Small intestine (tissue), 7 donors: Measurements from ENCODE around the gene KDM2B. TPM values are rescaled to one million over a fixed set of nuclear protein-coding genes. Genes with fewer than 3 reads are reported as not detected.

Experiments
- DNase-seq, 2 donors: peaks; one replicate each; pipeline versions ENCODE4 v3.0.0 to v3.0.0-alpha.2; 2013
- FAIRE-seq: peaks from 2 replicates; lab custom pipeline; 2012; peaks lifted over from hg19 to GRCh38; lab: Jason Lieb, UNC
- H3K27ac ChIP-seq, 3 donors: one replicate each; pipeline ENCODE4 v1.5.1; 2013; ENCODE audit warnings: low read length in 2 of 3, mild to moderate bottlenecking in 2 of 3, control low read depth in 1 of 3, inconsistent platforms in 1 of 3, low read depth in 1 of 3, moderate library complexity in 1 of 3
- H3K27me3 ChIP-seq, 3 donors: one replicate each; pipeline ENCODE4 v1.6.1; 2013; ENCODE audit warnings: low read length in 3 of 3, inconsistent platforms in 1 of 3; ENCODE audit not compliant: control insufficient read depth in 3 of 3, insufficient read depth in 3 of 3
- H3K36me3 ChIP-seq, 3 donors: one replicate each; pipeline ENCODE4 v1.6.1; 2013; ENCODE audit warnings: low read length in 3 of 3, inconsistent platforms in 1 of 3, low read depth in 1 of 3, mild to moderate bottlenecking in 1 of 3, moderate library complexity in 1 of 3; ENCODE audit not compliant: control insufficient read depth in 3 of 3, insufficient read depth in 2 of 3
- H3K4me1 ChIP-seq, 3 donors: one replicate each; pipeline ENCODE4 v1.6.1; 2013; ENCODE audit warnings: low read length in 2 of 3, inconsistent platforms in 1 of 3, low read depth in 1 of 3, mild to moderate bottlenecking in 1 of 3, moderate library complexity in 1 of 3; ENCODE audit not compliant: control insufficient read depth in 3 of 3, insufficient read depth in 2 of 3
- H3K4me3 ChIP-seq, 3 donors: one replicate each; pipeline ENCODE4 v1.5.1; 2013; ENCODE audit warnings: low read length in 3 of 3, control low read depth in 1 of 3, inconsistent platforms in 1 of 3, low read depth in 1 of 3, mild to moderate bottlenecking in 1 of 3, moderate library complexity in 1 of 3
- H3K9me3 ChIP-seq, 2 donors: one replicate each; pipeline ENCODE4 v1.6.1; 2013; ENCODE audit warnings: low read depth in 1 of 2, low read length in 1 of 2; ENCODE audit not compliant: control insufficient read depth in 2 of 2, insufficient read depth in 1 of 2
- WGBS, 3 donors: extraction: QIAGEN DNeasy Blood & Tissue Kit; methylation state at CpG; one replicate each; pipeline ENCODE4 v1.1.7; 2013; 5-methylcytosine and 5-hydroxymethylcytosine counted together
- polyA plus RNA-seq, 4 donors: library from polyadenylated mRNA; stranded (reverse) in 3 of 4; unstranded in 1 of 4; fragments of 200-250 nt in 3 of 4; fragments of 120-200 nt in 1 of 4; gene quantifications; one replicate each; pipeline versions ENCODE4 v1.2.1 to v1.2.3, GENCODE V29; 2013
- donor health status: healthy with polysubstance abuse.
- donor health status: control.
- donor health status: control.
- donor health status: Bipolar disorder and iron deficiency.
- donor health status: healthy.

The KDM2B gene
- polyA plus RNA-seq, 4 donors, result 7.6 to 16.0 (median 11.8) TPM

DNA sequence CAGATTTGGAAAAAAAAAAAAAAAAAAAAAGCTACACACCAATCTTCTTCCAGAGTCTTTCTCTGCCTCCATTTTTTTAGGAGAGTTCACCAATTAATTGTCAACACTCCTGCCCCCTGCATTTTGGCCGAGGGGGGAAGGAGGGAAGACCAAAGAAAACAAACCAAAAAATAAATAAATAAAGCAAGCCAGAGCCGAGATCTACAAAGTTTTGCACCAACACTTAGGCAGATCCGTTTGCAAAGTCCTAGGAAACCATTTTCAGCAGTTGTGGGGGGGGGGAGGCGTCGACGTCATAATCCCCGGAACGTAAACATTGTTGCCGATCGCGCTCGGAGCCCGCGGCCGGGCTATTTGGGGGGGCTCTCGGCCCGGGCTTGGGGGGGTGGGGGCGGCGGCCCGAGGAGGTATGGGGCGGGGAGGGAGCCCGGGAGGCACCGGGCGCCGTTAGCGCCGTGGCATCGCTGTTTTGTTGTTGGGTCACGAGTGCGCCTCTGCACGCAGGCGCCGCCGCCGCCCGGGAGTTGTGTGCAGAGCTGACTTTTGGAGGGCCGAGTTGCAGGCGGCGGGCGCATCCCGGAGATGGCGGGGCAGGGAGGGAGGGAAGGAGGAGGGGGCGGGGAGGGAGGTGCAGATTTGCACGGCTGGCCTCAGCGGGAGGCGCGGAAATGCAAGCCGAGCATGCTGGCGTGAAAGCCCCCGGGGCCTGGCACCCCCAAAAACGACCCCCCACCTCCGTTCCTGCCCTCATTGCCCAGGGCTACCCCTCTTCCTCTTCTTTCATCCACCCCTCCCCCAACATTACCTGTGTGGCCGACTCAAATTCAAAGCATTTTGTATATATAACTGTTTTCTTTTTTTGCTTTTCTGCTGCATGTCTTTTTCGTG, 598 bp downstream of the KDM2B start:
- Histone ChIP-seq H3K36me3 (peaks cover 0 to 8% (median 0%) of the 10 kb centered on the region in 3 donors), H3K27me3 (no peaks in the 10 kb centered on the region), H3K27ac (peak overlapping the region; percentile 26 to 85 (median 45)), H3K4me3 (peak overlapping the region; percentile 38 to 70 (median 70)), H3K4me1 (peaks cover 2 to 42% (median 11%) of the 10 kb centered on the region in 3 donors), H3K9me3 (no peaks in the 10 kb centered on the region)
- FAIRE-seq (no peak), DNase-seq (peak; percentile 64 to 85)
- 0 to 1% (median 1%) methylated on average over 45 to 54 of the region's 54 CpGs for WGBS, 3 donors

DNA sequence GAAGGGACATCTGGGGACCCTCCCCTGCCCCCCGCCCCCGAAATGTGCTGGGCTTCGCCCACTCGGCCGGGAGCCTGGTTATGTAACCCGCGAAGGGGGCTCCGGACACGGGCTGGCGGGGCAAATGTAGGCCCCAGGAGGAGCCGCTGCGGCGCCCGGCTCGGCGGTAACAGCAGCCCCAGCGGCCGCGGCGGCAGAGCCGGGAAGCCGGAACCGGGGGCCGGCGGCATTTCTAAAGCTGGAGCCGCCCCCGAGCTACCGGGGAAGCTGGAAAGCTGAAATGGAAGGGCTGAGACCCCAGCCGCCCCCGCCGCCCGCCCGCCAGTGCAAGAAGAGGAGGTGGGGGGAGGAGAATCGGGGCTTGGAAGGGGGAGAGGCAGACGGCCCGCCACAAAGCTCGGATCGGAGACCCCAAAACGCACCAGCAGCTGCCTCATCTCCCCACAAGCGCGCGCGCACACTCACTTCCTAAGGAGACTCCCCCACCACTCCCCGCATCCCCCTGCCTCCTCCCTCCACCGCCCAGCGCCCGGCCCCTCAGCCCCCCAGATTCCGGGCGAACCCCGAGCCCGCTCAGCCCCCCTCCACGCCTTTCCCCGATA, 1.5 kb downstream of the KDM2B start:
- no peaks in the 10 kb centered on the region for H3K9me3 ChIP-seq
- H3K27ac ChIP-seq, result peak overlapping the region; percentile 39 to 73 (median 45)
- H3K36me3 ChIP-seq, result peaks cover 0 to 16% (median 0%) of the 10 kb centered on the region in 3 donors
- peaks cover 2 to 51% (median 12%) of the 10 kb centered on the region in 3 donors for H3K4me1 ChIP-seq
- no peaks in the 10 kb centered on the region for H3K27me3 ChIP-seq
- WGBS, 3 donors, result 0 to 1% (median 0%) methylated on average over 28 to 53 of the region's 53 CpGs
- DNase-seq, result peak in 1 of 2 donors; percentile 57
- no peak for FAIRE-seq
- peak overlapping the region; percentile 63 to 77 (median 70) for H3K4me3 ChIP-seq

DNA sequence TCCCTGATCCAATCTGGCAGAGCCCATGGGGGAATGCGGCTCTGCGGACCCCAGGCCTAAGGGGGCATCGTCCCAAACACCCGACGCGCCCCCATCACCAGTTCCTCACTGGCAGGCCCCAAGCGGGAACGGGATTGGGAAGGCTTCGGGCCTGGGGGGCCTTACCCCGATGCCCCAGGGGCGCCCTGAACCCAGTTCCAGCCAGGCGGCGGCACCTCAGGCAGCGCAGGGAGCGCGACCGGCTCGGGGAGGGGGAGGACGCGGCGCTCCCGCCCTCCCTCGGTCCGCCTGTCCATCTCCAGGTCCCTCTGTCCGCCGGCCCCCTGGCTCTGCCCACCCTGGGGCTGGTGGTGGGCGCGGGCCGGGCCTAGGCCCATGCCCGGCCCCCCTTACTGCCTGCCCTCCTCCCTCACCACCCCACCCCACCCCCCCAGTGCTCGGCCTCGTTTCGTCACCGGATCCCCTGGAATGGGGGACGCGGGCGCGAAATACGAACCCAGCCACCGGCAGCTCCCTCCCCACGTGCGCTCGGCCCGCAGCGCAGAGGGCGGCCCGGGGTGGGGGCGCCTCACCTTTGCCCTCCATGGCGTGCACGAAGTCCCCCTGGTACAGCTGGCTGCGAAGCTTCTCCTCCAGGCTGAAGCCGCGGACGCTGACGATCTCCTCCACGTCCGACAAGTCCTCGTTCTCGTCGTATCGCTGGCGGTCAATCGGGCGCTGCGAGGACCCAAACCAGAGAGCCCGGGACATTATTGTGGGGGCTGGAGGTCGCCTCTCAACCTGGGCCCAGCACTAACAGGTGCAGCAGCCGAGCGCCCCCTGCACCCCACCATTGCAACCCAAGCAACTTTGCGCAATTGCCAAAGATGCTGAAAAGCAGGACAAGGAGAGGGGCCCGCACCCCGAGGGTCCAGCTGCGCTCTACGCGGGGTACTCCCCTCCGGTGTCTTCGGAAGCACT, 2.3 kb downstream of the KDM2B start:
- no peaks in the 10 kb centered on the region for H3K27me3 ChIP-seq
- peaks cover 0 to 22% (median 0%) of the 10 kb centered on the region in 3 donors for H3K36me3 ChIP-seq
- DNase-seq (peak in 1 of 2 donors; percentile 49), FAIRE-seq (no peak)
- H3K9me3 ChIP-seq, result no peaks in the 10 kb centered on the region
- H3K4me1 ChIP-seq, result peaks cover 2 to 58% (median 12%) of the 10 kb centered on the region in 3 donors
- 6 to 19% (median 18%) methylated on average over 66 to 77 of the region's 77 CpGs for WGBS, 3 donors
- peak overlapping the region; percentile 63 to 77 (median 70) for H3K4me3 ChIP-seq
- H3K27ac ChIP-seq, result peak overlapping the region in 2 of 3 donors; percentile 25 to 73

DNA sequence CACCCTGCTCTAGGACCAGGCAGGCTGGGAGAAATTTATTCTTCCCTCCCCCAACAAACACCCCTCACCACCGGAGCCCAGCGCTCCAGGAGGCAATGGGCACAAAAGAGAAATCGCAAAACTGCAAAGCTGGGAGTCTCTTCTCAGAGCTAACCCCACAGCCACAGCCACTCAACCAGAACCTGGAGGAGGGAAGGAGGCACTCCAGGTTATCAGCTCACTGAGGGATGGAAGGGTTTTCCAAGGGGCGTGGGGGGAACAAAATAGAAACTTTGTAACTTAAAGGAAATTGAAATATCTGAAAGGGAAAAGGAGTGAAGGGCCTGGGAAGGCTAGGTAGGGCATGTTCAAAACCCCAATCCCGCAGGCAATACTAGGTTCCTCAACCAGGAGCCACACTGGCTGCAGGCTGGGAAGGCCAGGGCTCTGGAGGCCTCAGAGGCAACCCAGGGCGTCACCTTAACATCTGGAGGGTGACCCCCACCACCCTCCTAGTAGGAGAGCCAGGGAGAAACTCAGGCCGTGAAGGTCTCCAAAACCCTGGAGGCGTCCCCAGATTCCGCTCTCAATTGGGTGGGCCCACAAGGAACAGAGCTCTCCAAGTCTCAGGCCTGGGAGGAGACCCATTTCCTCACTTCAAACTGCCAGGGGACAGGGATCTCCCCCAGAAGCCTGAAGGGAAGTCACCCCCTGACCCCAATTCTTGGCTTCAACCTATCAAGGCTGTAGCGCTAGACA, 3.2 kb downstream of the KDM2B start:
- H3K36me3 ChIP-seq, result peaks cover 0 to 22% (median 0%) of the 10 kb centered on the region in 3 donors
- FAIRE-seq, result no peak
- peaks cover under 1 to 54% (median 12%) of the 10 kb centered on the region in 3 donors for H3K4me1 ChIP-seq
- DNase-seq, result no peak
- WGBS, 3 donors, result 56 to 72% (median 58%) methylated on average over 10 of the region's 10 CpGs
- H3K27ac ChIP-seq, result peak overlapping the region in 1 of 3 donors; percentile 64
- H3K27me3 ChIP-seq, result no peaks in the 10 kb centered on the region
- H3K9me3 ChIP-seq, result no peaks in the 10 kb centered on the region
- H3K4me3 ChIP-seq, result peak overlapping the region in 1 of 3 donors; percentile 77

DNA sequence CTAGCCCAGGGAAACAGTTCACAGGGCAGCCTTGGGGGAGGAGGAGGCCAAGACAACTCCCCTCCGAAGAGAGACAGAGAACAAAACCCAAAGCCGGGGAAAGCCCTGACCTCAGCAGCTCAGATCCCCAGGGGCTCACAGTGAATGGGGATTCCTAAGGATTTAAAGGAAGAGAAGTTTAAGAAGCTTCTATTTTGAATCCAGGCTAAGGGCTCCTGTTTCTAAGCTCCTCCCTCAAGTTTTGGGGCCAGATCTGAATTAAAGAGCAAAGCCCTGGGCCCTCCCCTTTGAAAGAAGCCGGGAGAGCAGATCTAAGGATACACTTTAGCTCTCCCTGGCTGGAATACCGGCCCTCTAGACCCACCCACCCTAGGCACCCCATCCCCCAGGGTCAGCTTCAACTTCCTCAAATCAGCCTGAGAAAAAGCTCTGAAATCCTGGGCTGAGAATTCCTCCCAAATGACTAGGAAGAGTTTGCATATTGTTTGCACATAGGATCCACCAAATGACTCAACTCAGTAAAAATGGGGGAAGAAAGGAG, 3.9 kb downstream of the KDM2B start:
- H3K9me3 ChIP-seq, result no peaks in the 10 kb centered on the region
- no peak overlapping the region for H3K4me3 ChIP-seq
- WGBS, 3 donors, result 11 to 28% (median 26%) methylated on average over 4 of the region's 4 CpGs
- peaks cover 0 to 47% (median 8%) of the 10 kb centered on the region in 3 donors for H3K4me1 ChIP-seq
- H3K36me3 ChIP-seq, result peaks cover 0 to 29% (median 0%) of the 10 kb centered on the region in 3 donors
- DNase-seq, result peak in 1 of 2 donors; percentile 10
- H3K27me3 ChIP-seq, result no peaks in the 10 kb centered on the region
- peak overlapping the region in 2 of 3 donors; percentile 35 to 64 for H3K27ac ChIP-seq
- FAIRE-seq, result no peak

DNA sequence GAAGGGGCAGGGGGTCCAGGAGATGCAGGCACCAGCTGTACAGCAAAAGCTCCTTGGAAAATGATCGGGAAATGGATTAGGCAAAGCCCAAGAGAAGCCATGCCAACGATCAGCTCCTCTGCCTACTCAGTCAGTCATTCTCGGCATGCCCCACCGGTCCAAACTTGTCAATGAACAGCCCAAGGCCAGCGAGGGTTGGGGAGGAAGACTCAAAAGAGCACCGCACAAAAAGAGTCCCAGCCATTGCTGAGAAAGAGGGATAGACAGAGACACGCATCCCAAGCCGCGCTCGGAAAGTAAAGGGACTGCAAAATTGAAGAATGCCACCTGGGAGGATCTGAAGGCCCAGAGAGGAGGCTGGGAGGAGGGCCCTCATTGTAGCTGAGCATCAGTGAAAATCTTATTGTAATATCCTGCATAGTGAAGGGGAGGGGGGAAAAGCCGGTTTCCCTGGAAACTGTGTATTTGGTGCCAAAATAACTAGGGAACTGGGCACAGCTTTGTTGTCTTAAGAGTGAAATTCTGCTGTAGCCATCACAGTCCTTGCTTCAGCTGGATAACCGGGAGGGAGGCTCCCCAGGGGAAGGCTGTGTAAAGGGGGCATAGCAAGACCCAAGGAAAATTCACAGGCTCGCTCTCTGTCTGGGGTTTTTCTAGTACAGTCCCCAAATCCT, 4.7 kb downstream of the KDM2B start:
- FAIRE-seq (no peak), DNase-seq (no peak)
- peak overlapping the region in 1 of 3 donors; percentile 35 for H3K27ac ChIP-seq
- no peak overlapping the region for H3K4me3 ChIP-seq
- WGBS, 3 donors, result 60 to 78% (median 70%) methylated on average over 13 of the region's 13 CpGs
- H3K27me3 ChIP-seq, result no peaks in the 10 kb centered on the region
- peaks cover 0 to 39% (median 8%) of the 10 kb centered on the region in 3 donors for H3K4me1 ChIP-seq
- peaks cover 0 to 36% (median 0%) of the 10 kb centered on the region in 3 donors for H3K36me3 ChIP-seq
- no peaks in the 10 kb centered on the region for H3K9me3 ChIP-seq

DNA sequence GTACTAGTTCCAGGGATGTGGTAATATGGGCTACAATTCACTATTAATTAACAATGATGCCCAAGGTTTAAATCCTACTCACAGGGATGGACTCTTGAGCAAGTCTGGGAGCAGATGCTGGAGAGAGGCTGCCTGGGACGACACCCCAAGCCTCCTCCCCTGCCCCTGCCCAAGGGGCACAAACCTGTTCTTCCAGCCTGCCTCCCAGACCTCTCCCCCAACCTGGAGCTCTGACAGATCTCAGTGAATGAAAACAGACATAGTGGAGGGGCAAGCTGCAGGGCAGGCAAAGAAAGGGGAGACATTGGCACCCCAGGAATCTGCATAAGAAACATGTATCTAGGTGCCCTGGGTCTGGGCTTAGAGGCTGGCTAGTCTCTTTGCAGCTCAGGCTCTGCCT, 5.8 kb downstream of the KDM2B start:
- DNase-seq (no peak), FAIRE-seq (no peak)
- Histone ChIP-seq H3K36me3 (peaks cover 0 to 40% (median 0%) of the 10 kb centered on the region in 3 donors), H3K9me3 (no peaks in the 10 kb centered on the region), H3K4me1 (peaks cover 0 to 38% (median 8%) of the 10 kb centered on the region in 3 donors), H3K27me3 (no peaks in the 10 kb centered on the region), H3K4me3 (no peak overlapping the region), H3K27ac (no peak overlapping the region)
- WGBS, 3 donors, result 5 to 74% (median 45%) methylated on average over 1 of the region's 1 CpG
